Mesodermal cell (in vitro differentiated cells): ENCODE results near the gene RALGPS1.
A peak's percentile ranks its signal among the peaks of the same experiment; 100 is the strongest.

Experiments
- H3K27ac ChIP-seq: 2 replicates; pipeline ENCODE4 v1.7.0; 2013; ENCODE audit warnings: mild to moderate bottlenecking, low read depth, low read length, moderate library complexity; ENCODE audit not compliant: severe bottlenecking
- H3K36me3 ChIP-seq: 2 replicates; pipeline ENCODE4 v1.7.1; 2013; ENCODE audit warnings: mild to moderate bottlenecking, low read length, moderate library complexity; ENCODE audit not compliant: control insufficient read depth, insufficient read depth
- H3K4me1 ChIP-seq: one replicate; pipeline ENCODE4 v1.7.1; 2013; ENCODE audit warnings: mild to moderate bottlenecking, low read length; ENCODE audit not compliant: insufficient read depth, control insufficient read depth, poor library complexity, severe bottlenecking
- H3K4me3 ChIP-seq: 2 replicates; pipeline ENCODE4 v1.7.0; 2013; ENCODE audit warnings: low read length, control low read depth, mild to moderate bottlenecking; ENCODE audit not compliant: insufficient read depth, poor library complexity, severe bottlenecking; ENCODE audit errors: extremely low read depth
- H3K9me3 ChIP-seq: 2 replicates; pipeline ENCODE4 v1.7.1; 2013; ENCODE audit warnings: mild to moderate bottlenecking, low read length, moderate library complexity; ENCODE audit not compliant: control insufficient read depth
- WGBS, 2 experiments: methylation state at CpG; one replicate each; pipeline ENCODE4 v1.1.5; 2013; ENCODE audit warnings: missing lambda C conversion rate in 2 of 2; ENCODE audit not compliant: insufficient coverage in 2 of 2; 5-methylcytosine and 5-hydroxymethylcytosine counted together

The RALGPS1 gene

DNA sequence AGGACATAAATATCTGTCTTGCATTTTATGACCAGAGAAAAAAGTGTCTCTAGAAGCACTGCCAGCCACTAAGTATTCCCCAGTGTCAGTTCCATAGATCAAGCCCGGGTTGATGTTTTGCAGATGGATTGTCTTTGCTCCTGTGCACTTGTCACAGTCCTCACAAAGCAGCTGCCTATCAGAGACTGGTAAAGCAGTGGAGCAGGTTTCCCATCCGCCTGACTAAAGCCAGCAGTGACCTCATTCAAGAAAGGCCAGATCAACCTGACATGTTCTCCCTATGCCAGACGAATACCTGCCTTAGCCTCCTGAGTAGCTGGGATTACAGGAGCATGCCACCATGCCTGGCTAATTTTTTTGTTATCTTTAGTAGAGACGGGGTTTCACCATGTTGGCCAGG lies 323.2 kb downstream of the RALGPS1 start:
- Histone ChIP-seq H3K4me3 (no peak overlapping the region), H3K27ac (no peak overlapping the region), H3K9me3 (no peaks in the 10 kb centered on the region), H3K36me3 (no peaks in the 10 kb centered on the region), H3K4me1 (no peaks in the 10 kb centered on the region)
- WGBS, 2 experiments: 85 to 92% methylated on average over 3 to 4 of the region's 4 CpGs

DNA sequence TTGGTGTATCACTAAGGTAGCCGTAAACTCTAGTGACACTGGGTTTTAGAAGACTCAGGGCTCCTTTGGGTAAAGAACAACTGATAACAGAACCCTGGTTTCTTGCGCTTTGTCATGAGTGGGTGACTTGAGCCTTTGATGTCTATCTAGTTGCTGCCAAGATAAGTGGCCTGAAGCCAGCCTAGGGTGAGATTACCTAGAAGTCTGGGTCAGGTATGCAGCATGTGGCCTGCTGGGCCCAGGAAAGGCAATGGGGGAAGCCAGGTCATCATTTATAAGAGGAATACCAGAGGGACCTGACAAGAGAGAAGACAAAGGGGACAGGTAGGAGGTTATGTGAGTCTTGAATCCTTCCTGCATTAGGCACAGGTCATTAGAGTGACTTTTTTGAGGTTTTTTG lies 326.8 kb downstream of the RALGPS1 start:
- Histone ChIP-seq H3K27ac (no peak overlapping the region), H3K36me3 (no peaks in the 10 kb centered on the region)
- WGBS, 2 experiments: 83 to 96% methylated on average over 2 of the region's 2 CpGs

DNA sequence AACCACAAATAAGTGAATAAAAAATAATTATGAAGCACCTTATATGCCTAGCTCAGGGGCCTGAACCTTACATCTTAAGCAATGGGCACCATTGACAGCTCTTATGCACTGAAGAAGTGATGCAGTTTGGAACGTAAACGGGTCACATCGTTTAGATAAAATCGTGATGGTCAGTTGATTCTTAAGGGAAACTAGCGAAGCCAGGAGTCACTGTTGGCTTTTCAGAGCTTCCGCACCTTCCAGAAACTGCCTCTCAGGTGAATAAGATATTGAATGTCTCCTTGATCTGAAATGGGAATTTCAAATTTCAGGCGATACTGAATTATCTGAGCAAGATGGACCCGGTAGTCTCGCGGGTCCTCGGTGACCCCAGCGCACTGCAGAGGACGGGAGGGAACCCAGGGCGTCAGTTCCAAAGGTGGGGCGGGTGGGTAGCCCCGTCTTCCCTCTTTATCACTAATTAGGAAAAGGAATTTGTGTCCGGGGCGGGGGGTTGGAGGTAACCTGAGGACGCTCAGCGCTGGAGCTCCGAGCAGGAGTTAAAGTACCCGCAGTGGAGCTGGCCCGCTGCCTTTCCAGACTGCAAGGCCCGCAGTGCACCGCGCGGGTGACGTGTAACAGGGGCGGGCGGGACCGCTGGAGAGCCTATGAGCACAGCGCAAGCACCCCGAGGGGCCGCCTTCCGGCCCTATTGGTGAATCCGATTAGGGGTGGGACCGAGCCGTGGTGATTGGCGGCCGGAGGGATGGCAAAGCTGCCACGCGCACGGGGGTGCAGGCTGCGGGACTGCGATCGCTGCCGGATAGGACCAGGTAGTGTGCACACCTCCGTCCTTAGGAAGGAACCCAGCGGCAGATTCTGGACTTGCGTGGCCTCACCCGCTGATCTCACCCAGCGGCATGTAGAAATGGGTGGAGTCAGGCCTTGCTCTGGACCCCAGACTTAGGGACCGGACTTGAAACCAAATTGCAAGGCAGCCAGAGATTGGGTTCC lies 330.3 kb downstream of the RALGPS1 start:
- Histone ChIP-seq H3K36me3 (no peaks in the 10 kb centered on the region), H3K4me3 (peak overlapping the region; percentile 53), H3K9me3 (no peaks in the 10 kb centered on the region), H3K27ac (no peak overlapping the region), H3K4me1 (no peaks in the 10 kb centered on the region)
- WGBS, 2 experiments: 20 to 32% methylated on average over 27 to 42 of the region's 53 CpGs

More for the DNA sequence above, 326.8 kb downstream of the RALGPS1 start:
- Histone ChIP-seq H3K4me3 (no peak overlapping the region), H3K9me3 (no peaks in the 10 kb centered on the region), H3K4me1 (no peaks in the 10 kb centered on the region)

DNA sequence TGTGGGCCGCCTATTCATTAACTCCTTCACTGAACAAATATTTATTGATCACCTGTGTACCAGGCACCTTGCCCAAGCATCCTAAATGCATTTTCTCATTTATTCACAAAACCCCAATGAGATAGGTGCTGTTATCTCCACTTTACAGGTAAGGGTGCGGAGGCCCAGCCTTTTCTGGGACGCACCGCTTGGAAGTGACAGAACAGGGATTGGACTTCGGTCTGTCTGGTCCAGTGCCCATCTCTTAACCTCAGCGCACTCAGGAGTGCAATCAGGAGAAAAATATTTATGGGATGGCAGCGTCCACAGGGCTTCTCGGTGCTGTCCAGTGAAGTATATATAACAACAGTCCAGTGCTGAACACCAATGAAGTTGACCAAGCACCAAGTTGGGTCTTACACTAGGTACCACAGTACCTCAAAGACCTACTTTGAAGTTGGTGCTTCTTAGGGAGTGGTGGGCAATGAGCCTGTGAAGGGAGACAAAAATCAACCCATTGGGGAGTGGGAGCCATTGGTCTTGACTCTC lies 331.1 kb downstream of the RALGPS1 start:
- Histone ChIP-seq H3K4me3 (peak overlapping the region; percentile 53), H3K36me3 (no peaks in the 10 kb centered on the region), H3K4me1 (no peaks in the 10 kb centered on the region), H3K9me3 (no peaks in the 10 kb centered on the region), H3K27ac (no peak overlapping the region)
- WGBS, 2 experiments: 87% methylated on average over 7 of the region's 8 CpGs

DNA sequence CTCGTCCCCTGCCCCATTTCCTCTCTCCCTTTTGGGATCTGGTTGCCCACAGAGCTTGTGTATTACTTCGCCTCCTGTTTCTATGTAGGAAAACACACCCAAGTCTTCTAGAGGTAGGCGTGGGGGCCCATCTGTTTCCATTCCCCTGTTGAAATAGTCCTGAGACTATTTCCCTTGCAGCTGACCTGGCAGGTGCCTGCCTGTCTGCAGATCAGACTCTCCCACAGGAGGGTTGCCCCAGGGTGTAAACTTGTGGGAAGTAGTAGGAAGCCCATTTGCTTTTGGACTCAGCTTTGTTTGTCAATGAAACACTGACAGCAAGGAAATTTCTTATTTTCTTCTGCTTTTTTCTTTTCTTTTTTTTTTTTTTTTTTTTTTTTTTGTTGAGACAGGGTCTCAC lies 333.7 kb downstream of the RALGPS1 start:
- Histone ChIP-seq H3K4me3 (no peak overlapping the region), H3K4me1 (no peaks in the 10 kb centered on the region), H3K27ac (no peak overlapping the region), H3K36me3 (no peaks in the 10 kb centered on the region), H3K9me3 (no peaks in the 10 kb centered on the region)
- 87 to 100% methylated on average over 3 of the region's 3 CpGs for WGBS, 2 experiments

DNA sequence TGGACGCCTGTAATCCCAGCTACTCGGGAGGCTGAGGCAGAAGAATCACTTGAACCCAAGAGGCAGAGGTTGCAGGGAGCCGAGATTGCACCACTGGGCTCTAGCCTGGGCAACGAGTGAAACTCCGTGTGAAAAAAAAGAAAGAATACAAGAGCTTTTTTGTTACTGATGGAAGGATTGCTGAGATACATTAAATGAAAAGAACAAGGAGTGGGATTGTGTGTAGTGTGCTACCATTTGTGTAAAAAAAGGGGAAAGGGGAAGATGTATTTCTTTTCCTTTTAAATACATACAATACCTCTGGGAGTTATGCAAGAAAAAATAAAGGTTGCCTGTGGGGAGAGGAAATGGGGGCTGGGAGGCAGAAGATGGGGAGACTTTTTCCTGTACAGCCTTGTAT lies 335.3 kb downstream of the RALGPS1 start:
- Histone ChIP-seq H3K9me3 (no peaks in the 10 kb centered on the region), H3K4me3 (no peak overlapping the region), H3K27ac (no peak overlapping the region), H3K4me1 (no peaks in the 10 kb centered on the region), H3K36me3 (no peaks in the 10 kb centered on the region)
- WGBS, 2 experiments: 77 to 96% methylated on average over 5 of the region's 5 CpGs

DNA sequence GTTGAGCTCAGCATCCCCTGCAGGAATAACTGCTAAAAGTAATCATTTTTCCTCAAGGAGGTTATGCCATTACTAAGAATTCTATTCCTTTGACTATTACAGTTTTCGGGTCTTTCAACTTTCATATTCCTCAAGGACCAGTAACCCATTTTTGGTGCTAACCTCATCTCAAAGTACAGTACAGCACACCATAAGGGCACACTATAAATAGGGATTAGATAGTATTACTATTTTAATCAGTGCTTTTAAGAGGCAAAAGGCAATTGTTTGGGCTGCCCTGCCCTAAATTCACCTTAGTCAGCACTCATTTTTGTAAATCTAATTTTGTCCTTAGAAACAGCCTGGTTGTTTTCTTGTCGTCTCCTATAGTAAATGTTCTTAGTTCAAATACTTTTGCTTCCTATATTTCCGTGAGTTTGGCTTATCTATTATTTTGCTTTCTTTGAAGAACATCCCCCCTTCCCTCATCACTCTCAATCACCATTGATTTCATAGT lies 336.4 kb downstream of the RALGPS1 start:
- H3K4me1 ChIP-seq: no peaks in the 10 kb centered on the region
- H3K4me3 ChIP-seq: no peak overlapping the region
- H3K36me3 ChIP-seq: no peaks in the 10 kb centered on the region
- H3K9me3 ChIP-seq: no peaks in the 10 kb centered on the region
- WGBS, 2 experiments: 100% methylated on average over 1 of the region's 3 CpGs; no CpG with 5 or more reads in 1 of the 2 experiments
- H3K27ac ChIP-seq: no peak overlapping the region

DNA sequence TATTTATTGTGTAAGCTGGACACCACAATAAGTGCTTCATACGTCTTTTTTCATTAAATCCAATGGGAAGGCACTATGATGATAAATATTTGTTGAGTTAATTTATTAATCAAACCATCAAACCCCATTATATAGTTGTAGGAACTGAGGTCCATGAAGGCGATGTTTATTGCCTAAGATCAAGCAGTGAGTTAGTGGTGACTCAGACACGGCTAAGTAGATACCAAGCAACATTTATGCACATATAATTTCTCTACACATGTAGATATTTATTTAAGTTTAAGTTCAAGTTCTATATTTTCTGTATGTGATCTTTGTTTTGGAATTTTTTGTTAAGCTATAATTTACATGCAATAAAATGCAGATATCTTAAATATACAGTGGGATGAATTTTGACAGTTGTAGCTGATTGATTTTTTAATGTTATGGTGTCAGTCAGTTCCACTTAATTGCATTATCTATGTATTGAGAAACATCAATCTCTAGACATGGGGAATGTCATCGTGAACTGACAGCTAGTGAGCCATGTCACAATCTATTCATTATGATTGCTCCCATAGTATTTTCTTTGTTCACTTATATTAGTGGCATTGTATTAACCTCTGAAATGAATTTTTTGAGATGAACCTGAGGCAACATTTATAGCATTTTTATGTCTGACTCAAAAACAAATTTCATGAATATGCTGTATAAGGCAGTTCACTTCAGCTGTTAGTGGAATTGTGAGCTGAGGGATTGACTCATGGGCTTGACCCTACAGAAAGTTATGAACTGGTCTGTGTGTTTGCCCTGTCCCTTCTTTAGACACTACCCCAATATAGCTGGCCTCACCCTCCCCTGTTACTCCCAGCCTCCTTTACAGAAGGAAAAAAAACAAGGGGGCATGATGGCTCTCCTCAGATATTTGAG lies 338.1 kb downstream of the RALGPS1 start:
- Histone ChIP-seq H3K4me3 (no peak overlapping the region), H3K27ac (no peak overlapping the region), H3K9me3 (no peaks in the 10 kb centered on the region), H3K4me1 (no peaks in the 10 kb centered on the region), H3K36me3 (no peaks in the 10 kb centered on the region)
- WGBS, 2 experiments: no CpG with 5 or more reads among the region's 4 CpGs

DNA sequence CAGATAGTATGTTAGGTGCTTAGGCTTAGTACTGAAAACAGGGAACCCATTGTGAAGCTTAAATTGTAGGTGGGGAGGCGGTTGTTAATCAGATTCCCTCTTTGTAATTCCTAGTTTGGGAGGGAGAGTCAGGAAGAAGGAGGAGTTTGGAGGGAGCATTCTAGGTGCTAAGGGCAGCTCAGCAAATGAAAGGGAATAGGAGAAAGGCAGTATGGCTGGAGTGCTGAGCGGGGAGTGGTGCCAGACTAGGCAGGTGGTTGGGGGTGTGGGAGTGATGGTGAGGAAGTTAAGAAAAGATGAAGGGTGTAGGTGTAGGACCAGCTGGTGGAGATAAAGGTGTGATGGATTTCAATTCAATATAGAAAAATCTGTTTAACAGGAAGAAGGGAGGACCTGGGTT lies 338.9 kb downstream of the RALGPS1 start:
- WGBS, 2 experiments: 48 to 53% methylated on average over 2 of the region's 2 CpGs
- no peaks in the 10 kb centered on the region for H3K36me3 ChIP-seq
- H3K27ac ChIP-seq: no peak overlapping the region
- no peaks in the 10 kb centered on the region for H3K4me1 ChIP-seq
- no peak overlapping the region for H3K4me3 ChIP-seq
- no peaks in the 10 kb centered on the region for H3K9me3 ChIP-seq

DNA sequence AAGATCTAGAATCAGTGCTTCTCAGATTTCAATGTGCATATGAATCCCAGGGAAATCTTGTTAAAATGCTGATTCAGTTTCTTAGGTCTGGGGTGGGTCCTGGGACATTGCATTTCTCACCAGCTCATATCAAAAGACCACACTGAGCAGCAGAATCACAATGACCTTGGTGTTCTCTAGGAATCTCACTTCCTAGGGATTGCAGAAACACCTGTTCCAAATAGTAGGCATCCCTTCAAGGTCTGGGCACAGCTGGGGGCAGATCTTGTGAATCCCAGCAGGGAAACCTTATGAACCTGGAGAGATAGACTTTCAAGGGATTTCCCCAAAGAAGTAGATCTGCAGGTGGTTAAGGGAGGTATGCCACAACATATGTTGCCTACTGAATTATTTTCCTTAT lies 341.1 kb downstream of the RALGPS1 start:
- Histone ChIP-seq H3K36me3 (no peaks in the 10 kb centered on the region), H3K4me3 (no peak overlapping the region), H3K27ac (no peak overlapping the region), H3K9me3 (no peaks in the 10 kb centered on the region), H3K4me1 (no peaks in the 10 kb centered on the region)
